ENCODE results near the gene ZNF564. TPM values are rescaled to one million over a fixed set of nuclear protein-coding genes. Genes with fewer than 3 reads are reported as not detected.

The ZNF564 gene
- total RNA-seq, 1 experiment from 2014 or later = 6.1 TPM

DNA sequence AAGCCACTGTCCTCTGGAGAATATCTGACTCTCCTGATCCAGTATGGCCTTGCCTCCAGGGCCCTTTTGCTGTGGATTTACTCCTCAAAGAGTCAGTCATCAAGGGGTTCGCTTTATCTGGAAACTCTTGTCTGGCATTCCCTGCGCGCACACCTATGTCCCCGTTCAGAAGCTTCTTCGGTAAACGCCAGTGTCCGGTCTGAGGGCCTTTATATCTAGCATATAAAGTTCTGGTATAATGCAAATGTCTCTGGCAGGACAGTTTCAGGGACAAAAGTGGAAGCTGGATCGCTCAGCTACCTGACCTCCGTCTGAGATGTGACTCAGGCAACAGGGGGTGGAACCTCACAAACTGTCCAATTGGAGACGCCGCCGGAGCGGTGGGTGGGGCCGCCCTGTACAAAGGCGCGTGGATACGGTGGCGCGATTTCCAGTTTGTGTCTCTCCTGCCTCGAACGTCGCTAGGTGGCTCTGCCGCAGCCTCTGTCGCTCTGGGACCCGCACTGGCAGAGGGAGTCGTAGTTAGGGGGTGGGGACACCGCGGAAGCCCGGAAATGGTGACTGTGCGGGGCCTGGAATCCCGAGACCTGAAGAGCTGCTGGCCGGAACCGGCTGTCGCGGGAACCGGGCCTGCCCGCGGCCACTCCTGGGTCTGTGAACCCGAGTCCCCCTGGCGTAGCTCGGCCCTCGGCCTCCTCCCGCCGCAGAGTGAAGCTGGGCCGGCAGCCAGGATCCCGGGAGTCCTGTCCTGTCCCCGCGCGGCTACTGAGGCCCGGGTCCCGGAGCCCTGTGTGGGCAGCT, 56.1 kb downstream of the ZNF564 start:
- CTCF ChIA-PET = no interaction called here

More for the DNA sequence above, 56.1 kb downstream of the ZNF564 start:
- no peaks in the 10 kb centered on the region for H3K9me2 ChIP-seq (ENCODE audit: insufficient read depth)
- no peak overlapping the region for H3K27ac ChIP-seq (ENCODE audit: low read depth, low read length)
- no peaks in the 10 kb centered on the region for H4K20me1 ChIP-seq (ENCODE audit: insufficient read depth)
- no peak overlapping the region for H3K9ac ChIP-seq (ENCODE audit: low read length)
- no peaks in the 10 kb centered on the region for H3K4me1 ChIP-seq (ENCODE audit: control insufficient read depth in 1 of 2, insufficient read depth in 2 of 2, low read length in 2 of 2)
- H2AFZ ChIP-seq (ENCODE audit: low read depth, low read length, poor library complexity, severe bottlenecking) = no peak overlapping the region
- POLR2A ChIA-PET = no interaction called here
- TF ChIP-seq FOSL1 (IDR thresholded peaks at IDR 0.05; ENCODE audit: low read depth) (no peak), SP1 (IDR thresholded peaks at IDR 0.05; ENCODE audit: low read depth) (no peak), EZH2phosphoT487 (IDR thresholded peaks at IDR 0.05; ENCODE audit: borderline replicate concordance) (no peak), SIN3A (IDR thresholded peaks at IDR 0.05; ENCODE audit: low read depth) (no peak), CBX3 (IDR thresholded peaks at IDR 0.05; ENCODE audit: low read depth) (no peak), ZNF274 (IDR thresholded peaks at IDR 0.05; ENCODE audit: low read depth, low read length) (no peak)
- TF ChIP-seq, protein P1, sequence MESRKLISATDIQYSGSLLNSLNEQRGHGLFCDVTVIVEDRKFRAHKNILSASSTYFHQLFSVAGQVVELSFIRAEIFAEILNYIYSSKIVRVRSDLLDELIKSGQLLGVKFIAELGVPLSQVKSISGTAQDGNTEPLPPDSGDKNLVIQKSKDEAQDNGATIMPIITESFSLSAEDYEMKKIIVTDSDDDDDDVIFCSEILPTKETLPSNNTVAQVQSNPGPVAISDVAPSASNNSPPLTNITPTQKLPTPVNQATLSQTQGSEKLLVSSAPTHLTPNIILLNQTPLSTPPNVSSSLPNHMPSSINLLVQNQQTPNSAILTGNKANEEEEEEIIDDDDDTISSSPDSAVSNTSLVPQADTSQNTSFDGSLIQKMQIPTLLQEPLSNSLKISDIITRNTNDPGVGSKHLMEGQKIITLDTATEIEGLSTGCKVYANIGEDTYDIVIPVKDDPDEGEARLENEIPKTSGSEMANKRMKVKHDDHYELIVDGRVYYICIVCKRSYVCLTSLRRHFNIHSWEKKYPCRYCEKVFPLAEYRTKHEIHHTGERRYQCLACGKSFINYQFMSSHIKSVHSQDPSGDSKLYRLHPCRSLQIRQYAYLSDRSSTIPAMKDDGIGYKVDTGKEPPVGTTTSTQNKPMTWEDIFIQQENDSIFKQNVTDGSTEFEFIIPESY (IDR thresholded peaks at IDR 0.05; ENCODE audit: extremely low read depth, insufficient replicate concordance, low read length) = no peak
- TF ChIP-seq, protein P2, sequence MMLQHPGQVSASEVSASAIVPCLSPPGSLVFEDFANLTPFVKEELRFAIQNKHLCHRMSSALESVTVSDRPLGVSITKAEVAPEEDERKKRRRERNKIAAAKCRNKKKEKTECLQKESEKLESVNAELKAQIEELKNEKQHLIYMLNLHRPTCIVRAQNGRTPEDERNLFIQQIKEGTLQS (IDR thresholded peaks at IDR 0.05) = no peak
- no peak overlapping the region for H3K4me3 ChIP-seq (replicated peaks in 1 of 2; ENCODE audit: low read depth in 1 of 2, low read length in 2 of 2)
- H3K9me3 ChIP-seq (ENCODE audit: control insufficient read depth in 1 of 2, insufficient read depth in 1 of 2, low read depth in 1 of 2, low read length in 2 of 2) = peaks cover 0 to 10% of the 10 kb centered on the region in 2 experiments; a peak in 2 of 4 replicates
- H3K36me3 ChIP-seq (ENCODE audit: control insufficient read depth in 1 of 2, insufficient read depth in 2 of 2, low read length in 2 of 2) = no peaks in the 10 kb centered on the region
- no peaks in the 10 kb centered on the region for H3K79me2 ChIP-seq (ENCODE audit: insufficient read depth, low read length)
- H3K4me2 ChIP-seq (ENCODE audit: low read length) = no peak overlapping the region
- intact Hi-C loops (cut with micrococcal nuclease) = no loop called here
- H3K27me3 ChIP-seq (ENCODE audit: insufficient read depth, low read length) = no peaks in the 10 kb centered on the region
- RAD21 ChIA-PET (ENCODE audit: low non-redundant PET in 1 of 2, low total read pairs in 2 of 2, uncharacterized antibody in 2 of 2, unreplicated experiment in 2 of 2) = no interaction called here
- no TSS peak for BruUV-seq (replicated peaks)
- no peak for DNase-seq (ENCODE audit: low read depth, low spot score)
- no peak for ATAC-seq
